Smooth muscle cell (in vitro differentiated cells): ENCODE measurements around the gene FUS. TPM values are rescaled to one million over a fixed set of nuclear protein-coding genes. Genes with fewer than 3 reads are reported as not detected.

Source experiments
- DNase-seq: peaks from one replicate; lab custom pipeline; 2025; ENCODE audit not compliant: unreplicated experiment; lab: John Stamatoyannopoulos, UW
- H2AFZ ChIP-seq: fragments of 200-600 bp; sonication (generic); 2 replicates; pipeline ENCODE4 v1.6.0; 2016; ENCODE audit warnings: antibody characterized with exemption, low read depth, mild to moderate bottlenecking
- H3F3A ChIP-seq: fragments of 200-600 bp; sonication (generic); 2 replicates; pipeline ENCODE4 v1.6.0; 2017; ENCODE audit warnings: antibody characterized with exemption, low read depth
- H3K27ac ChIP-seq: fragments of 200-600 bp; sonication (generic); 2 replicates; pipeline ENCODE4 v1.5.1; 2016; ENCODE audit warnings: low read depth, mild to moderate bottlenecking
- H3K27me3 ChIP-seq: fragments of 200-600 bp; sonication (generic); 2 replicates; pipeline ENCODE4 v1.6.1; 2016; ENCODE audit warnings: low read depth, mild to moderate bottlenecking
- H3K36me3 ChIP-seq: fragments of 200-600 bp; sonication (generic); 2 replicates; pipeline ENCODE4 v1.5.1; 2016; ENCODE audit warnings: low read depth
- H3K4me1 ChIP-seq: fragments of 200-600 bp; sonication (generic); 2 replicates; pipeline ENCODE4 v1.5.1; 2016; ENCODE audit warnings: low read depth
- H3K4me2 ChIP-seq: fragments of 200-600 bp; sonication (generic); 2 replicates; pipeline ENCODE4 v1.6.0; 2016; ENCODE audit warnings: mild to moderate bottlenecking
- H3K4me3 ChIP-seq: fragments of 200-600 bp; sonication (generic); 2 replicates; pipeline ENCODE4 v1.5.1; 2016; ENCODE audit warnings: mild to moderate bottlenecking
- H3K79me2 ChIP-seq: fragments of 200-600 bp; sonication (generic); 2 replicates; pipeline ENCODE4 v1.6.0; 2016; ENCODE audit warnings: low read depth, mild to moderate bottlenecking
- H3K9ac ChIP-seq: fragments of 200-600 bp; sonication (generic); 2 replicates; pipeline ENCODE4 v1.6.0; 2016; ENCODE audit warnings: low read depth
- H3K9me3 ChIP-seq: fragments of 200-600 bp; sonication (generic); replicated peaks from 2 replicates; pipeline ENCODE4 v1.5.1; 2016; ENCODE audit warnings: low read depth
- H4K20me1 ChIP-seq: fragments of 200-600 bp; sonication (generic); 2 replicates; pipeline ENCODE4 v1.6.0; 2016; ENCODE audit warnings: low read depth
- WGBS: methylation state at CpG from one replicate; pipeline ENCODE4 v1.1.7; 2016; ENCODE audit warnings: low lambda C conversion rate; 5-methylcytosine and 5-hydroxymethylcytosine counted together
- polyA plus RNA-seq: library from polyadenylated mRNA; unstranded; fragments of >200 nt; fragmentation: Nextera tagmentation; extraction: Ambion mirVana; gene quantifications from 2 replicates; pipeline ENCODE4 v1.2.1, GENCODE V29; 2016
- total RNA-seq: library from RNA; depleted of rRNA; stranded (reverse); fragments of >200 nt; gene quantifications from 2 replicates; pipeline ENCODE4 v1.2.3, GENCODE V29; 2014
- TF ChIP-seq, protein P1 (sequence below): fragments of 200-600 bp; sonication (generic); IDR thresholded peaks from 2 replicates; pipeline ENCODE4 v1.5.1; 2017; ENCODE audit warnings: borderline replicate concordance, mild to moderate bottlenecking, antibody characterized with exemption; ENCODE audit not compliant: insufficient read depth, poor library complexity, severe bottlenecking

The FUS gene
- 56.2 and 58.6 TPM in 2 replicates for total RNA-seq
- 225 and 316 TPM in 2 replicates for polyA plus RNA-seq

- peaks cover 10% of the 10 kb centered on the region for H3K36me3 ChIP-seq
- H3F3A ChIP-seq, result peaks cover 10% of the 10 kb centered on the region
- peak within 1 kb of the TSS; percentile 100 for H3K4me2 ChIP-seq
- H3K4me3 ChIP-seq, result peak within 1 kb of the TSS; percentile 97
- peak; percentile 96 for DNase-seq
- TF ChIP-seq, protein P1, sequence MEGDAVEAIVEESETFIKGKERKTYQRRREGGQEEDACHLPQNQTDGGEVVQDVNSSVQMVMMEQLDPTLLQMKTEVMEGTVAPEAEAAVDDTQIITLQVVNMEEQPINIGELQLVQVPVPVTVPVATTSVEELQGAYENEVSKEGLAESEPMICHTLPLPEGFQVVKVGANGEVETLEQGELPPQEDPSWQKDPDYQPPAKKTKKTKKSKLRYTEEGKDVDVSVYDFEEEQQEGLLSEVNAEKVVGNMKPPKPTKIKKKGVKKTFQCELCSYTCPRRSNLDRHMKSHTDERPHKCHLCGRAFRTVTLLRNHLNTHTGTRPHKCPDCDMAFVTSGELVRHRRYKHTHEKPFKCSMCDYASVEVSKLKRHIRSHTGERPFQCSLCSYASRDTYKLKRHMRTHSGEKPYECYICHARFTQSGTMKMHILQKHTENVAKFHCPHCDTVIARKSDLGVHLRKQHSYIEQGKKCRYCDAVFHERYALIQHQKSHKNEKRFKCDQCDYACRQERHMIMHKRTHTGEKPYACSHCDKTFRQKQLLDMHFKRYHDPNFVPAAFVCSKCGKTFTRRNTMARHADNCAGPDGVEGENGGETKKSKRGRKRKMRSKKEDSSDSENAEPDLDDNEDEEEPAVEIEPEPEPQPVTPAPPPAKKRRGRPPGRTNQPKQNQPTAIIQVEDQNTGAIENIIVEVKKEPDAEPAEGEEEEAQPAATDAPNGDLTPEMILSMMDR, result no peak
- peaks cover 53% of the 10 kb centered on the region for H3K79me2 ChIP-seq
- whole genome bisulfite sequencing, result under 1% methylated on average over 61 of the region's 69 CpGs
- no peaks in the 10 kb centered on the region for H3K27me3 ChIP-seq
- peak within 1 kb of the TSS; percentile 80 for H2AFZ ChIP-seq
- H3K9ac ChIP-seq, result peak within 1 kb of the TSS; percentile 96
- H3K27ac ChIP-seq, result peak within 1 kb of the TSS; percentile 96
- H3K9me3 ChIP-seq, result no peaks in the 10 kb centered on the region
- H4K20me1 ChIP-seq, result peaks cover 48% of the 10 kb centered on the region
- H3K4me1 ChIP-seq, result peaks cover 31% of the 10 kb centered on the region
These were observed at the start of gene FUS for GRCh38 chr16:31179747-31180459. Gene FUS, plus strand, starts transcription at chr16:31180139. Its CDS starts 76 bp downstream, at chr16:31180215.

DNA sequence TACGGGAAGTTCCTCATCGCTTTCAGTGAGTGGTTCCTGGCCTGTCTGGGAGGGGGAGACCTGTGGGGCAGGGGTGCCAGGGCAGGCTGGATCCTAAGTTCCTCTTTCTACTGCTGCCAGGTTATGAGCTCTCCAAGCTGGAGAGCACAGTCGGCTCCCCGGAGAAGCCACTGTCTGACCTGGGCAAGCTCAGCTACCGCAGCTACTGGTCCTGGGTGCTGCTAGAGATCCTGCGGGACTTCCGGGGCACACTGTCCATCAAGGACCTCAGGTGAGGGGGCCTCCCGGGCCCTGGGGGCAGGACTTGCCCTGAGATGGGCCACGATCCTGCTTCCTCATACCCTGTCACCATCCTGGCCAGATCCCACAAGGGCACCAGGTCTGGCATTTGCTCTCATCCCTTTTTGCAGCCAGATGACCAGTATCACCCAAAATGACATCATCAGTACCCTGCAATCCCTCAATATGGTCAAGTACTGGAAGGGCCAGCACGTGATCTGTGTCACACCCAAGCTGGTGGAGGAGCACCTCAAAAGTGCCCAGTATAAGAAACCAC lies 49.5 kb upstream of the FUS start:
- Histone ChIP-seq H3K27ac (peak overlapping the region; percentile 39), H3K4me2 (no peak overlapping the region)
- WGBS, result 93% methylated on average over 10 of the region's 10 CpGs

DNA sequence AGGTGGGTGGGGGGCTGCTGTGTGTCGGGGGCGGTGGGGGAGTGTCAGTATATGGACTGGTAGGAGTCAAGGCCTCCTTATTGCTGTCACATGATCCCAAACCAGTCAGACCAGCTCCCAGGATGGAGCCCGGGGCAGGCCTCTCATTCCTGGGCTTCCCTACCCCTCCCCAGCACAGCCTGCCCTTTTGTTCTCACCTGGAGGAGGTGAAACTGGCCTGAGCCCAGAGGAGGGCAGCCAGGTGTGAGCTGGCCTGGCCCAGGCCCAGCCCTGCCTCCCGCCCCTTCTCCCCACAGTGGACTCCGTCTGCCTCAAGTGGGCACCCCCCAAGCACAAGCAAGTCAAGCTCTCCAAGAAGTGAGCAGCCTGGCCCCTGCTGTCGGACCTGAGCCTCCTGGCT lies 49.0 kb upstream of the FUS start:
- H3K4me2 ChIP-seq, result no peak overlapping the region
- H3K79me2 ChIP-seq, result no peaks in the 10 kb centered on the region
- H4K20me1 ChIP-seq, result peaks cover 5% of the 10 kb centered on the region
- WGBS, result 66% methylated on average over 6 of the region's 6 CpGs
- no peaks in the 10 kb centered on the region for H3F3A ChIP-seq
- DNase-seq, result no peak
- H3K4me3 ChIP-seq, result no peak overlapping the region
- H3K36me3 ChIP-seq, result no peaks in the 10 kb centered on the region
- H2AFZ ChIP-seq, result no peak overlapping the region
- no peaks in the 10 kb centered on the region for H3K27me3 ChIP-seq
- H3K9me3 ChIP-seq, result no peaks in the 10 kb centered on the region
- peak overlapping the region; percentile 39 for H3K27ac ChIP-seq
- H3K4me1 ChIP-seq, result peaks cover 8% of the 10 kb centered on the region
- TF ChIP-seq, protein P1, result no peak
- H3K9ac ChIP-seq, result no peak overlapping the region

More for the DNA sequence above, 49.5 kb upstream of the FUS start:
- Histone ChIP-seq H3K36me3 (no peaks in the 10 kb centered on the region), H3K9ac (no peak overlapping the region), H4K20me1 (peaks cover 5% of the 10 kb centered on the region), H3K27me3 (no peaks in the 10 kb centered on the region), H3K4me1 (peaks cover 8% of the 10 kb centered on the region), H3K4me3 (no peak overlapping the region), H3K79me2 (no peaks in the 10 kb centered on the region), H2AFZ (no peak overlapping the region), H3K9me3 (no peaks in the 10 kb centered on the region), H3F3A (no peaks in the 10 kb centered on the region)
- DNase-seq, result no peak
- TF ChIP-seq, protein P1, result no peak
